Transverse colon (tissue), 4 donors: ENCODE data around the gene RHOBTB1.

ENCODE experiments used
- POLR2A ChIP-seq: fragments of 450-650 bp; IDR thresholded peaks from one replicate; pipeline ENCODE4 v1.6.1; 2016; ENCODE audit warnings: antibody characterized with exemption, mild to moderate bottlenecking, moderate library complexity
- POLR2AphosphoS5 ChIP-seq, 3 donors: sonication (generic); formaldehyde crosslinking; IDR thresholded peaks; one replicate each; pipeline ENCODE4 v1.6.1; 2016; ENCODE audit warnings: antibody characterized with exemption in 3 of 3
- TF ChIP-seq, protein P1 (sequence below), 5 experiments: fragments of 200-600 bp in 3 of 5; fragments of 450-650 bp in 2 of 5; sonication (generic) in 3 of 5; IDR thresholded peaks; 1 replicate in 2 of 5; 2 replicates in 3 of 5; pipeline ENCODE4 v1.5.1; 2016 to 2017; ENCODE audit warnings: antibody characterized with exemption in 5 of 5, inconsistent platforms in 3 of 5, mild to moderate bottlenecking in 2 of 5, moderate library complexity in 1 of 5

DNA sequence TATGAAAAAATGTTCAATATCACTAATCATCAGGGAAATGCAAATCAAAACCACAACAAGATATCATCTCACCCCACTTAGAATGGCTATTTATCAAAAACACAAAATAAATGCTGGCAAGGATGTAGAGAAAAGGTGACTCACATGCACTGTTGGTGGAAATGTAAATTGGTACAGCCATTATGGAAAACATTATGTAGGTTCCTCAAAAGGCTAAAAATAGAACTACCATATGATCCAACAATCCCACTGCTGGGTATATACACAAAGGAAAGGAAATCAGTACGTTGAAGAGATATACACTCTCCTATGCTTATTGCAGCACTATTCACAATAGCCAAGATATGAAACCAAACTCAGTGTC lies 115.5 kb downstream of the RHOBTB1 start:
- TF ChIP-seq, protein P1, sequence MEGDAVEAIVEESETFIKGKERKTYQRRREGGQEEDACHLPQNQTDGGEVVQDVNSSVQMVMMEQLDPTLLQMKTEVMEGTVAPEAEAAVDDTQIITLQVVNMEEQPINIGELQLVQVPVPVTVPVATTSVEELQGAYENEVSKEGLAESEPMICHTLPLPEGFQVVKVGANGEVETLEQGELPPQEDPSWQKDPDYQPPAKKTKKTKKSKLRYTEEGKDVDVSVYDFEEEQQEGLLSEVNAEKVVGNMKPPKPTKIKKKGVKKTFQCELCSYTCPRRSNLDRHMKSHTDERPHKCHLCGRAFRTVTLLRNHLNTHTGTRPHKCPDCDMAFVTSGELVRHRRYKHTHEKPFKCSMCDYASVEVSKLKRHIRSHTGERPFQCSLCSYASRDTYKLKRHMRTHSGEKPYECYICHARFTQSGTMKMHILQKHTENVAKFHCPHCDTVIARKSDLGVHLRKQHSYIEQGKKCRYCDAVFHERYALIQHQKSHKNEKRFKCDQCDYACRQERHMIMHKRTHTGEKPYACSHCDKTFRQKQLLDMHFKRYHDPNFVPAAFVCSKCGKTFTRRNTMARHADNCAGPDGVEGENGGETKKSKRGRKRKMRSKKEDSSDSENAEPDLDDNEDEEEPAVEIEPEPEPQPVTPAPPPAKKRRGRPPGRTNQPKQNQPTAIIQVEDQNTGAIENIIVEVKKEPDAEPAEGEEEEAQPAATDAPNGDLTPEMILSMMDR (IDR thresholded peaks at IDR 0.05), result no peak
- TF ChIP-seq POLR2A (no peak), POLR2AphosphoS5 (IDR thresholded peaks at IDR 0.05) (no peak)
